Measurements from ENCODE around the gene KCNH2. TPM values are rescaled to one million over a fixed set of nuclear protein-coding genes. Genes with fewer than 3 reads are reported as not detected.

KCNH2 gene
- total and polyA plus RNA-seq, 4 donors, result 0.18 to 74.6 (median 0.33) TPM; not detected in 1

GRCh38 chr7:151006590-151007300, 28.6 kb upstream of the KCNH2 start (continued):
- no peak for TF ChIP-seq HNF4A (conservative IDR thresholded peaks at IDR 0.05)

- no peak overlapping the region for H3K4me3 ChIP-seq (ENCODE audit: low read depth in 1 of 3, low read length in 3 of 3)
- no peaks in the 10 kb centered on the region for H3K36me3 ChIP-seq (ENCODE audit: control insufficient read depth in 4 of 4, insufficient read depth in 3 of 4, low read depth in 1 of 4, low read length in 3 of 4)
- DNase-seq (ENCODE audit: low spot score), result no peak
- 69% methylated on average over 9 of the region's 9 CpGs for whole genome bisulfite sequencing
- peaks cover 2 to 22% (median 7%) of the 10 kb centered on the region in 4 donors for H3K4me1 ChIP-seq (ENCODE audit: control insufficient read depth in 4 of 4, insufficient read depth in 4 of 4, low read length in 3 of 4)
- H3K27me3 ChIP-seq (ENCODE audit: control insufficient read depth in 4 of 4, insufficient read depth in 4 of 4, low read length in 3 of 4), result no peaks in the 10 kb centered on the region
- H3K27ac ChIP-seq (ENCODE audit: low read depth in 1 of 2, low read length in 2 of 2), result no peak overlapping the region
- H3K9ac ChIP-seq (ENCODE audit: low read depth in 1 of 2, low read length in 2 of 2), result no peak overlapping the region
- TF ChIP-seq NR2F2 (IDR thresholded peaks at IDR 0.05) (no peak), JUND (IDR thresholded peaks at IDR 0.05) (no peak), FOXA2 (IDR thresholded peaks at IDR 0.05) (no peak), CTCF (IDR thresholded peaks at IDR 0.05; ENCODE audit: low read depth, low read length, missing input control) (no peak), RXRA (IDR thresholded peaks at IDR 0.05) (no peak), HNF4G (IDR thresholded peaks at IDR 0.05) (no peak), TAF1 (conservative IDR thresholded peaks at IDR 0.05) (no peak), HNF4A (conservative IDR thresholded peaks at IDR 0.05) (no peak), EGR1 (IDR thresholded peaks at IDR 0.05; ENCODE audit: low read depth in 2 of 2) (no peak), FOXA1 (IDR thresholded peaks at IDR 0.05) (no peak), MAX (IDR thresholded peaks at IDR 0.05) (no peak), ATF3 (IDR thresholded peaks at IDR 0.05) (no peak), SP1 (IDR thresholded peaks at IDR 0.05) (no peak), REST (IDR thresholded peaks at IDR 0.05) (no peak), GABPA (IDR thresholded peaks at IDR 0.05 in 1 of 2, conservative IDR thresholded peaks at IDR 0.05 in 1 of 2) (no peak), ZBTB33 (IDR thresholded peaks at IDR 0.05) (no peak), YY1 (IDR thresholded peaks at IDR 0.05) (no peak), RAD21 (IDR thresholded peaks at IDR 0.05) (no peak)
- no peaks in the 10 kb centered on the region for H3K9me3 ChIP-seq (ENCODE audit: control insufficient read depth in 4 of 4, low read length in 3 of 4)
Observed at GRCh38 chr7:151005566-151005965, 27.4 kb upstream of the KCNH2 start.
